ENCODE results near the gene WSCD1.

- no peak for TF ChIP-seq EP300 (IDR thresholded peaks at IDR 0.05)
- no peak for TF ChIP-seq POLR2A (IDR thresholded peaks at IDR 0.05)
These were observed 96.5 kb downstream of the WSCD1 start for GRCh38 chr17:6166492-6167179.

Data from upper lobe of left lung (tissue), 4 donors.